HCT116 (cell line): ENCODE measurements around the gene TOP3B. TPM values are rescaled to one million over a fixed set of nuclear protein-coding genes. Genes with fewer than 3 reads are reported as not detected.

ENCODE experiments used
- ATAC-seq: fragments of 200-7000 bp; cut with Tn5 transposase; 2 replicates; pipeline ENCODE4 v1.9.1; 2020; ENCODE audit warnings: mild to moderate bottlenecking, moderate library complexity
- BruUV-seq: library from RNA; stranded (reverse); fragments of 400-500 nt; replicated peaks from 2 replicates; lab custom pipeline; 2021; lab: Mats Ljungman, UMichigan
- CTCF ChIA-PET: fragments of 300-600 bp; sonication (Branson Sonifier 250); formaldehyde crosslinking; loops from one replicate; lab custom pipeline; 2021; ENCODE audit warnings: antibody characterized with exemption; lab: Charles Lee
- POLR2A ChIA-PET: fragments of 300-600, 350-600 bp; sonication (Branson Sonifier 250); formaldehyde crosslinking; loops from one replicate; lab custom pipeline; 2021; ENCODE audit warnings: antibody characterized with exemption; lab: Charles Lee
- RAD21 ChIA-PET, 2 experiments: fragments of 300-600 bp; sonication (Branson Sonifier 250); formaldehyde crosslinking; loops; one replicate each; lab custom pipeline; 2023; ENCODE audit warnings: low total read pairs in 2 of 2; ENCODE audit not compliant: uncharacterized antibody in 2 of 2, unreplicated experiment in 2 of 2, low non-redundant PET in 1 of 2; lab: Charles Lee
- DNase-seq: peaks from one replicate; pipeline ENCODE4 v3.0.0-alpha.2; 2010; ENCODE audit warnings: low read depth, low spot score
- H2AFZ ChIP-seq: fragments of 200-600 bp; shearing (Covaris generic), sonication (generic); 2 replicates; pipeline ENCODE4 v1.6.1; 2017; ENCODE audit warnings: low read depth, mixed run types, mixed read lengths, antibody characterized with exemption, low read length; ENCODE audit not compliant: poor library complexity, severe bottlenecking
- H3K27ac ChIP-seq: 2 replicates; pipeline ENCODE4 v1.5.1; 2012; ENCODE audit warnings: low read depth, low read length
- H3K27me3 ChIP-seq: fragments of 200-600 bp; sonication (generic); 2 replicates; pipeline ENCODE4 v1.6.1; 2016; ENCODE audit warnings: mixed run types, low read length, mixed read lengths; ENCODE audit not compliant: insufficient read depth
- H3K36me3 ChIP-seq, 2 experiments: fragments of 200-500 bp in 1 of 2; fragments of 200-600 bp in 1 of 2; sonication (Bioruptor generic) in 1 of 2; sonication (generic) in 1 of 2; 2 replicates each; pipeline versions ENCODE4 v1.5.1 to v1.6.1; 2014 to 2016; ENCODE audit warnings: low read length in 2 of 2, inconsistent platforms in 1 of 2, mixed read lengths in 1 of 2, mixed run types in 1 of 2; ENCODE audit not compliant: insufficient read depth in 2 of 2, control insufficient read depth in 1 of 2
- H3K4me1 ChIP-seq, 2 experiments: fragments of 200-600 bp in 1 of 2; sonication (generic) in 1 of 2; 2 replicates each; pipeline versions ENCODE4 v1.5.1 to v1.6.1; 2012 to 2017; ENCODE audit warnings: low read length in 2 of 2, inconsistent platforms in 1 of 2, mild to moderate bottlenecking in 1 of 2, mixed read lengths in 1 of 2, mixed run types in 1 of 2, moderate library complexity in 1 of 2; ENCODE audit not compliant: insufficient read depth in 2 of 2, control insufficient read depth in 1 of 2
- H3K4me2 ChIP-seq: fragments of 200-600 bp; sonication (generic); 2 replicates; pipeline ENCODE4 v1.6.1; 2017; ENCODE audit warnings: mixed run types, low read length, mixed read lengths
- H3K4me3 ChIP-seq, 2 experiments: fragments of 200-600 bp in 1 of 2; sonication (generic) in 1 of 2; replicated peaks in 1 of 2; 2 replicates each; pipeline ENCODE4 v1.5.1; 2011 to 2016; ENCODE audit warnings: low read length in 2 of 2, control low read depth in 1 of 2, low read depth in 1 of 2, mild to moderate bottlenecking in 1 of 2, mixed read lengths in 1 of 2, mixed run types in 1 of 2
- H3K79me2 ChIP-seq: fragments of 200-600 bp; sonication (generic); 2 replicates; pipeline ENCODE4 v1.6.1; 2017; ENCODE audit warnings: mild to moderate bottlenecking, mixed run types, low read length, moderate library complexity, mixed read lengths; ENCODE audit not compliant: insufficient read depth
- H3K9ac ChIP-seq: fragments of 200-600 bp; sonication (generic); 2 replicates; pipeline ENCODE4 v1.6.1; 2016; ENCODE audit warnings: low read length, mixed read lengths
- H3K9me2 ChIP-seq: fragments of 200-600 bp; sonication (generic), shearing (Covaris generic); 2 replicates; pipeline ENCODE4 v1.6.1; 2017; ENCODE audit warnings: mixed run types, mild to moderate bottlenecking, moderate library complexity; ENCODE audit not compliant: insufficient read depth
- H3K9me3 ChIP-seq, 2 experiments: fragments of 200-500 bp in 1 of 2; fragments of 200-600 bp in 1 of 2; sonication (Bioruptor generic) in 1 of 2; sonication (generic) in 1 of 2; 2 replicates each; pipeline ENCODE4 v1.6.1; 2014 to 2017; ENCODE audit warnings: low read length in 2 of 2, mixed read lengths in 2 of 2, inconsistent platforms in 1 of 2, low read depth in 1 of 2, mild to moderate bottlenecking in 1 of 2, mixed run types in 1 of 2, moderate library complexity in 1 of 2; ENCODE audit not compliant: control insufficient read depth in 1 of 2, insufficient read depth in 1 of 2
- H4K20me1 ChIP-seq: fragments of 200-600 bp; sonication (generic), shearing (Covaris generic); 2 replicates; pipeline ENCODE4 v1.6.1; 2017; ENCODE audit warnings: mixed run types, mild to moderate bottlenecking, moderate library complexity; ENCODE audit not compliant: insufficient read depth
- CEBPB ChIP-seq: IDR thresholded peaks from 2 replicates; pipeline ENCODE4 v1.6.1; 2012; ENCODE audit warnings: low read depth
- CTCF ChIP-seq, 3 experiments: fragments of 200-600 bp in 1 of 3; sonication (generic) in 1 of 3; IDR thresholded peaks in 2 of 3; conservative IDR thresholded peaks in 1 of 3; 2 replicates each; pipeline ENCODE4 v1.5.1; 2012 to 2017; ENCODE audit warnings: low read depth in 2 of 3, low read length in 2 of 3, antibody characterized with exemption in 1 of 3, borderline replicate concordance in 1 of 3, control low read depth in 1 of 3, mild to moderate bottlenecking in 1 of 3, mixed read lengths in 1 of 3, mixed run types in 1 of 3, moderate library complexity in 1 of 3; ENCODE audit not compliant: insufficient read depth in 1 of 3
- EGR1 ChIP-seq: IDR thresholded peaks from 2 replicates; pipeline ENCODE4 v1.6.1; 2012; ENCODE audit warnings: low read depth
- EZH2phosphoT487 ChIP-seq: fragments of 200-600 bp; IDR thresholded peaks from 2 replicates; pipeline ENCODE4 v1.6.1; 2018; ENCODE audit warnings: antibody characterized with exemption, borderline replicate concordance
- FOSL1 ChIP-seq: IDR thresholded peaks from 2 replicates; pipeline ENCODE4 v1.6.1; 2012; ENCODE audit warnings: low read depth
- POLR2AphosphoS5 ChIP-seq: IDR thresholded peaks from 2 replicates; pipeline ENCODE4 v1.6.1; 2011; ENCODE audit warnings: mild to moderate bottlenecking, low read depth, low read length, moderate library complexity
- RAD21 ChIP-seq: IDR thresholded peaks from 2 replicates; pipeline ENCODE4 v1.6.1; 2012; ENCODE audit warnings: low read depth, mild to moderate bottlenecking
- YY1 ChIP-seq: IDR thresholded peaks from 2 replicates; pipeline ENCODE4 v1.6.1; 2011; ENCODE audit warnings: low read length, low read depth, moderate library complexity, mild to moderate bottlenecking; ENCODE audit not compliant: insufficient replicate concordance; ENCODE audit errors: extremely low read depth
- ZFX ChIP-seq: fragments of 450-650 bp; IDR thresholded peaks from 2 replicates; pipeline ENCODE4 v1.6.1; 2017
- intact Hi-C: fragments of 100-400 bp; cut with micrococcal nuclease; formaldehyde crosslinking; loops from 2 replicates; pipeline ENCODE4 v1.10.0; 2022
- total RNA-seq: library from RNA; stranded (reverse); gene quantifications from one replicate; pipeline ENCODE4 v1.2.1, GENCODE V29; 2021; ENCODE audit not compliant: unreplicated experiment
- TF ChIP-seq, protein P1 (sequence below): IDR thresholded peaks from 2 replicates; pipeline ENCODE4 v1.6.1; 2011; ENCODE audit warnings: mild to moderate bottlenecking, low read length, moderate library complexity; ENCODE audit not compliant: insufficient replicate concordance; ENCODE audit errors: extremely low read depth
- TF ChIP-seq, protein P2 (sequence below): IDR thresholded peaks from 2 replicates; pipeline ENCODE4 v1.6.1; 2012; ENCODE audit warnings: low read depth

Gene TOP3B
- total RNA-seq, 1 experiment from 2014 or later: 50.1 TPM

DNA sequence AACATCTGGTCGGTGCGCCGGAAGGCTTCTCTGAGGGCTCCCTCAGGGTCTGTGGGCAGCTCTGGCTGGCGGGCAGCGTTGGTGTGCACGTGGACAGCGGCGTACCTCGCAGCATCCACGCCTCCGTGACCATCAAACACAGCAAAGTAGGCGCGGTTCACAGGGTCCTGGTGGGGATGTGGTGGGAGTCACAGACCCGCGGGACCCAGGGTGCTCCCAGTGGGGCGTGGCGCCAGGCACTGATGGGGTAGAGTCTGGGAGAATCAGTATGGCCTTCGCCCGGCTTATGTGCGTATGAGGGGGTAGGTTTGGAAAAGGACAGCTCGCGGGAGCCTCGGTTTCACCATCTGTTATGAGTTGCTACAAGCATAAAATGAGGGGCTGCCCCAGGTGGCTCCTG is 49.2 kb downstream of the TOP3B start:
- no peaks in the 10 kb centered on the region for H3K9me3 ChIP-seq
- H3K79me2 ChIP-seq: peaks cover 8% of the 10 kb centered on the region; the same call in 1 of the 2 replicates
- ChIA-PET CTCF (no interaction called here), RAD21 (no interaction called here), POLR2A (no interaction called here)
- H3K4me1 ChIP-seq: peaks cover 7 to 19% of the 10 kb centered on the region in 2 experiments
- DNase-seq (no peak), ATAC-seq (no peak)
- intact Hi-C loops: no loop called here
- H3K4me3 ChIP-seq: no peak overlapping the region
- no peaks in the 10 kb centered on the region for H3K27me3 ChIP-seq
- H3K4me2 ChIP-seq: no peak overlapping the region
- no peak overlapping the region for H2AFZ ChIP-seq
- peaks cover 13 to 36% of the 10 kb centered on the region in 2 experiments for H3K36me3 ChIP-seq
- no peaks in the 10 kb centered on the region for H4K20me1 ChIP-seq
- no peak overlapping the region for H3K9ac ChIP-seq
- H3K27ac ChIP-seq: no peak overlapping the region
- H3K9me2 ChIP-seq: no peaks in the 10 kb centered on the region
- no TSS peak for BruUV-seq
- no peak for TF ChIP-seq EGR1
- TF ChIP-seq YY1: no peak
- TF ChIP-seq EZH2phosphoT487: no peak
- no peak for TF ChIP-seq FOSL1
- TF ChIP-seq ZFX: no peak
- TF ChIP-seq CTCF (IDR thresholded peaks at IDR 0.05 in 2 of 3, conservative IDR thresholded peaks at IDR 0.05 in 1 of 3; ENCODE audit: borderline replicate concordance in 1 of 3, insufficient read depth in 1 of 3, low read depth in 2 of 3, low read length in 2 of 3): no peak
- no peak for TF ChIP-seq POLR2AphosphoS5
- TF ChIP-seq, protein P1, sequence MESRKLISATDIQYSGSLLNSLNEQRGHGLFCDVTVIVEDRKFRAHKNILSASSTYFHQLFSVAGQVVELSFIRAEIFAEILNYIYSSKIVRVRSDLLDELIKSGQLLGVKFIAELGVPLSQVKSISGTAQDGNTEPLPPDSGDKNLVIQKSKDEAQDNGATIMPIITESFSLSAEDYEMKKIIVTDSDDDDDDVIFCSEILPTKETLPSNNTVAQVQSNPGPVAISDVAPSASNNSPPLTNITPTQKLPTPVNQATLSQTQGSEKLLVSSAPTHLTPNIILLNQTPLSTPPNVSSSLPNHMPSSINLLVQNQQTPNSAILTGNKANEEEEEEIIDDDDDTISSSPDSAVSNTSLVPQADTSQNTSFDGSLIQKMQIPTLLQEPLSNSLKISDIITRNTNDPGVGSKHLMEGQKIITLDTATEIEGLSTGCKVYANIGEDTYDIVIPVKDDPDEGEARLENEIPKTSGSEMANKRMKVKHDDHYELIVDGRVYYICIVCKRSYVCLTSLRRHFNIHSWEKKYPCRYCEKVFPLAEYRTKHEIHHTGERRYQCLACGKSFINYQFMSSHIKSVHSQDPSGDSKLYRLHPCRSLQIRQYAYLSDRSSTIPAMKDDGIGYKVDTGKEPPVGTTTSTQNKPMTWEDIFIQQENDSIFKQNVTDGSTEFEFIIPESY: no peak
- TF ChIP-seq, protein P2, sequence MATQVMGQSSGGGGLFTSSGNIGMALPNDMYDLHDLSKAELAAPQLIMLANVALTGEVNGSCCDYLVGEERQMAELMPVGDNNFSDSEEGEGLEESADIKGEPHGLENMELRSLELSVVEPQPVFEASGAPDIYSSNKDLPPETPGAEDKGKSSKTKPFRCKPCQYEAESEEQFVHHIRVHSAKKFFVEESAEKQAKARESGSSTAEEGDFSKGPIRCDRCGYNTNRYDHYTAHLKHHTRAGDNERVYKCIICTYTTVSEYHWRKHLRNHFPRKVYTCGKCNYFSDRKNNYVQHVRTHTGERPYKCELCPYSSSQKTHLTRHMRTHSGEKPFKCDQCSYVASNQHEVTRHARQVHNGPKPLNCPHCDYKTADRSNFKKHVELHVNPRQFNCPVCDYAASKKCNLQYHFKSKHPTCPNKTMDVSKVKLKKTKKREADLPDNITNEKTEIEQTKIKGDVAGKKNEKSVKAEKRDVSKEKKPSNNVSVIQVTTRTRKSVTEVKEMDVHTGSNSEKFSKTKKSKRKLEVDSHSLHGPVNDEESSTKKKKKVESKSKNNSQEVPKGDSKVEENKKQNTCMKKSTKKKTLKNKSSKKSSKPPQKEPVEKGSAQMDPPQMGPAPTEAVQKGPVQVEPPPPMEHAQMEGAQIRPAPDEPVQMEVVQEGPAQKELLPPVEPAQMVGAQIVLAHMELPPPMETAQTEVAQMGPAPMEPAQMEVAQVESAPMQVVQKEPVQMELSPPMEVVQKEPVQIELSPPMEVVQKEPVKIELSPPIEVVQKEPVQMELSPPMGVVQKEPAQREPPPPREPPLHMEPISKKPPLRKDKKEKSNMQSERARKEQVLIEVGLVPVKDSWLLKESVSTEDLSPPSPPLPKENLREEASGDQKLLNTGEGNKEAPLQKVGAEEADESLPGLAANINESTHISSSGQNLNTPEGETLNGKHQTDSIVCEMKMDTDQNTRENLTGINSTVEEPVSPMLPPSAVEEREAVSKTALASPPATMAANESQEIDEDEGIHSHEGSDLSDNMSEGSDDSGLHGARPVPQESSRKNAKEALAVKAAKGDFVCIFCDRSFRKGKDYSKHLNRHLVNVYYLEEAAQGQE: no peak
- no peak for TF ChIP-seq RAD21
- no peak for TF ChIP-seq CEBPB
- TF ChIP-seq, all 23 proteins: peak for 0
